Measurements from ENCODE around the gene CACNB4.

DNA sequence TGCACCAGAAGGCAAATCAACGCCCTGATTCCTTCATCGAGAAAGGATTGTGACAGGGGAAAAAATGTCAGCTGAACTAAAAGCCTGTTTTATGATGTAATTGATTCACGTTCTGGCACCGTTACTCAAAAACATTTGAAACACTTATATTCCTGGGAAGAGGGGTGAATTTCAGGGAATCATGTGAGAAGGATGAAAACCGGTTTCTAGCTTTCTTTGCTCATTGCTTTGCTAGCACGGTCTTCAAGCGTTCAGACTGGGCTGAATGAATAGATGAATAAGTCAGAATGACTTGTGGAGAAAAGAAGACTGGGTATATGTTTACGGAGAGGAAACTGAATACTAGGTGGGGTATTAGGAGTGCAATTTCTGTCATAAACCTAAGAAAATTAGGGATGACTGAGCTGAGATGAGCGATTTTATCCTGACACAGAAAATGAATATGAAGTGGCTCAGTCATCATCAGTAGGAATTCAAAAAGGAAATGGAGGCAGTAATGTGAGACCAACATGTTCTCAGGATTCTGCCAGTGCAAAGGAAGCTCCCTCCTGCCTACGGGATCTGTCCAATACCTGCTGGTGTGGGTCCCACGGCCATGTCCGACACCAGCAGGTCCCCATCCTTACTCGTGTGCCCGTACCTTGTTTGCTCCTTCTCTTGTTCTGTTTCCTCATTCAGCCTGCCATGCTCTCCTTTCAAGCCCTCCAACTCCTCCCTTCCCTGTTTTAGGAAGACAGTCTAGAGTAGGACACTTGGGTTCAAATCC is 146.0 kb downstream of the CACNB4 start:
- TF ChIP-seq, protein P1, sequence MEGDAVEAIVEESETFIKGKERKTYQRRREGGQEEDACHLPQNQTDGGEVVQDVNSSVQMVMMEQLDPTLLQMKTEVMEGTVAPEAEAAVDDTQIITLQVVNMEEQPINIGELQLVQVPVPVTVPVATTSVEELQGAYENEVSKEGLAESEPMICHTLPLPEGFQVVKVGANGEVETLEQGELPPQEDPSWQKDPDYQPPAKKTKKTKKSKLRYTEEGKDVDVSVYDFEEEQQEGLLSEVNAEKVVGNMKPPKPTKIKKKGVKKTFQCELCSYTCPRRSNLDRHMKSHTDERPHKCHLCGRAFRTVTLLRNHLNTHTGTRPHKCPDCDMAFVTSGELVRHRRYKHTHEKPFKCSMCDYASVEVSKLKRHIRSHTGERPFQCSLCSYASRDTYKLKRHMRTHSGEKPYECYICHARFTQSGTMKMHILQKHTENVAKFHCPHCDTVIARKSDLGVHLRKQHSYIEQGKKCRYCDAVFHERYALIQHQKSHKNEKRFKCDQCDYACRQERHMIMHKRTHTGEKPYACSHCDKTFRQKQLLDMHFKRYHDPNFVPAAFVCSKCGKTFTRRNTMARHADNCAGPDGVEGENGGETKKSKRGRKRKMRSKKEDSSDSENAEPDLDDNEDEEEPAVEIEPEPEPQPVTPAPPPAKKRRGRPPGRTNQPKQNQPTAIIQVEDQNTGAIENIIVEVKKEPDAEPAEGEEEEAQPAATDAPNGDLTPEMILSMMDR (conservative IDR thresholded peaks at IDR 0.05; ENCODE audit: low read depth, low read length), result no peak
- no peak for TF ChIP-seq EZH2 (IDR thresholded peaks at IDR 0.05; ENCODE audit: borderline replicate concordance, low read depth, low read length, poor library complexity, severe bottlenecking)

Data from A673 (cell line).